Stimulated activated CD4-positive, alpha-beta T cell treated with anti-CD3 and anti-CD28 coated beads, Interleukin-2, amount 100 ng/mL, for 4 hours (primary cell): ENCODE data around the gene MED1.
A peak's percentile ranks its signal among the peaks of the same experiment; 100 is the strongest.
"Not testable (repeated sequence)": the region's sequence is repeated elsewhere in the genome, so short reads cannot be mapped to it uniquely, and the experiment has no call there.

ENCODE experiments used
- DNase-seq: peaks from one replicate; pipeline ENCODE4 v3.0.0-alpha.2; 2020; ENCODE audit warnings: low read depth

MED1 gene, protein sequence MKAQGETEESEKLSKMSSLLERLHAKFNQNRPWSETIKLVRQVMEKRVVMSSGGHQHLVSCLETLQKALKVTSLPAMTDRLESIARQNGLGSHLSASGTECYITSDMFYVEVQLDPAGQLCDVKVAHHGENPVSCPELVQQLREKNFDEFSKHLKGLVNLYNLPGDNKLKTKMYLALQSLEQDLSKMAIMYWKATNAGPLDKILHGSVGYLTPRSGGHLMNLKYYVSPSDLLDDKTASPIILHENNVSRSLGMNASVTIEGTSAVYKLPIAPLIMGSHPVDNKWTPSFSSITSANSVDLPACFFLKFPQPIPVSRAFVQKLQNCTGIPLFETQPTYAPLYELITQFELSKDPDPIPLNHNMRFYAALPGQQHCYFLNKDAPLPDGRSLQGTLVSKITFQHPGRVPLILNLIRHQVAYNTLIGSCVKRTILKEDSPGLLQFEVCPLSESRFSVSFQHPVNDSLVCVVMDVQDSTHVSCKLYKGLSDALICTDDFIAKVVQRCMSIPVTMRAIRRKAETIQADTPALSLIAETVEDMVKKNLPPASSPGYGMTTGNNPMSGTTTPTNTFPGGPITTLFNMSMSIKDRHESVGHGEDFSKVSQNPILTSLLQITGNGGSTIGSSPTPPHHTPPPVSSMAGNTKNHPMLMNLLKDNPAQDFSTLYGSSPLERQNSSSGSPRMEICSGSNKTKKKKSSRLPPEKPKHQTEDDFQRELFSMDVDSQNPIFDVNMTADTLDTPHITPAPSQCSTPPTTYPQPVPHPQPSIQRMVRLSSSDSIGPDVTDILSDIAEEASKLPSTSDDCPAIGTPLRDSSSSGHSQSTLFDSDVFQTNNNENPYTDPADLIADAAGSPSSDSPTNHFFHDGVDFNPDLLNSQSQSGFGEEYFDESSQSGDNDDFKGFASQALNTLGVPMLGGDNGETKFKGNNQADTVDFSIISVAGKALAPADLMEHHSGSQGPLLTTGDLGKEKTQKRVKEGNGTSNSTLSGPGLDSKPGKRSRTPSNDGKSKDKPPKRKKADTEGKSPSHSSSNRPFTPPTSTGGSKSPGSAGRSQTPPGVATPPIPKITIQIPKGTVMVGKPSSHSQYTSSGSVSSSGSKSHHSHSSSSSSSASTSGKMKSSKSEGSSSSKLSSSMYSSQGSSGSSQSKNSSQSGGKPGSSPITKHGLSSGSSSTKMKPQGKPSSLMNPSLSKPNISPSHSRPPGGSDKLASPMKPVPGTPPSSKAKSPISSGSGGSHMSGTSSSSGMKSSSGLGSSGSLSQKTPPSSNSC (N-terminal part only)

DNA sequence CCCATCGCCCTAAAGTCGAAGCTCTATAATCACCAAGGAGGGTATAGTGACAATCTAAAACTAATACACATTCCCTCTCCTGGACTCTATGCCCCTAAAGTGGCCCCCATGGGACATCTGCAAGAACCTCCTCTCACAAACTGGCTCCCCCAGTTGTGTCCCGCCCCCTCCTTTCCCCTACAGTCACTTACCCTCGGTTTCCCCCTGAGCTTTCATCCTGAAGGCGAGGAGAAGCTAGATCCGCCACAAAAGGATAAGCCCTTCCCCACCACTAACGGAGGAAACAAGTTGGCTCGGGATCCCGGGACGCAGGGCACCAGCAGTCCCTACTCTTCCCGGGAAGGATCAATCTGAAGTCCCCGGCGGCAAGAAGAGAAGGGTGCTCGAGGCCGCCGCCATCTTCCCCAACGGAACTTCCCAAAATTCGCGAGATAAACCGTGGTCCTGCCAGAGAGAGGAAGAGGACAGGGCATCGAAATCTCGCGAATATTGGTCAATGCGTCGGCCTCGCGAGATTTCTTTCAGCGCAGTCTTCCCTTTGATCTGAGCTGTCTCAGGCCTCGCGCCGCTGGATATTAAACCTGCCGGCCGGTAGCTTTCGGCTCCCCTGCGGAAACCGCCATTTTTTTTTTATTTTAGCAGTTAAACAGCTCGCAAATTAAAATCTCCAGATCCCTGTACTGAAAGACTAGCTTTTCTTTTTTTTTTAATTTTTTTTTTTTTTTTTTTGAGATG is at the start of gene MED1:
TSS of gene MED1 (minus strand) at position 417 of the 735 bp plus-strand sequence. CDS start at position 216, 201 bp downstream.
- peak; percentile 87 for DNase-seq

DNA sequence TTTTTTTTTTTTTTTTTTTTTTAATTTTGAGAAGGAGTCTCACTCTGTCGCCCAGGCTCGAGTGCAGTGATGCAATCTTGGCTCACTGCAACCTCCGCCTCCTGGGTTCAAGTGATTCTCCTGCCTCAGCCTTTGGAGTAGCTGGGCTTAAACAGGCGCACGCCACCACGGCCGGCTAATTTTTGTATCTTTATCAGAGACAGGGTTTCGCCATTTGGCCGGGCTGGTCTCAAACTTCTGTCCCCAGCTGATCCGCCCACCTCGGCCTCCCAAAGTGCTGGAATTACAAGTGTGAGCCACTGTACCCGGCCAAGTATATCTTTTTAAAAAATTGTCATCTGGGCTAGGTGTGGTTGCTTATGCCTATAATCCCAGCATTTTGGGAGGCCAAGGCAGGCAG is 45.9 kb upstream of the MED1 start:
- not testable (repeated sequence) for DNase-seq

DNA sequence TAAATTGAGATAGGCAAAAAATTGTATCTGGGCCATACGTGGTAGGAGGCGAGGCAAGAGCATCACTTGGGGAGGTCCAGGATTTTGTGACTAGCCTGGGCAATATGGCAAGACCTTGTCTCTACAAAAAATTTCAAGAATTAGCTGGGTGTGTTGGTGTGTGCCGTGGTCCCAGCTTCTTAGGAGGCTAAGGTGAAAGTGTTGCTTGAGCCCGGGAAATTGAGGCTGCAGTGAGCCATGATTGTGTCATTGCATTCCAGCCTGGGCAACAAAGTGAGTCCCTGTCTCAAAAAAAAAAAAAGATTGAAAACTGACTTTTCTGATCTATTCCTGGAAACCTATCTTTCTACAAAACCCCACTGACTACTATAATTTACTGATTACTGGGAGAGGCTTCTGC is 36.9 kb upstream of the MED1 start:
- no peak for DNase-seq

DNA sequence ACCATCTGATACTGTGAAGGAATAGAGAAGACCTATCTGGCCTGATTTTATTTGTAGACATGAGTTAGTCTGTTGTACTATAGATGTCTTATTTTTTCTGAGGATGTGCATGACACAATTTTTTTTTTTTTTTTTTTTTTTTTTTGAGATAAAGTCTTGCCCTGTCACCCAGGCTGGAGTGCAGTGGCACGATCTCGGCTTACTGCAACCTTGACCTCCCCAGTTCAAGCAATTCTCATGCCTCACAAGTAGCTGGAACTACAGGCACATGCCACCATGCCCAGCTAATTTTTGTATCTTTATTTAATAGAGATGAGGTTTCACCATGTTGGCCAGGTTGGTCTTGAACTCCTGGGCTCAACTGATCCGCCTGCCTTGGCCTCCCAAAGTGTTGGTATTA is 36.4 kb upstream of the MED1 start:
- DNase-seq, result not testable (repeated sequence)

DNA sequence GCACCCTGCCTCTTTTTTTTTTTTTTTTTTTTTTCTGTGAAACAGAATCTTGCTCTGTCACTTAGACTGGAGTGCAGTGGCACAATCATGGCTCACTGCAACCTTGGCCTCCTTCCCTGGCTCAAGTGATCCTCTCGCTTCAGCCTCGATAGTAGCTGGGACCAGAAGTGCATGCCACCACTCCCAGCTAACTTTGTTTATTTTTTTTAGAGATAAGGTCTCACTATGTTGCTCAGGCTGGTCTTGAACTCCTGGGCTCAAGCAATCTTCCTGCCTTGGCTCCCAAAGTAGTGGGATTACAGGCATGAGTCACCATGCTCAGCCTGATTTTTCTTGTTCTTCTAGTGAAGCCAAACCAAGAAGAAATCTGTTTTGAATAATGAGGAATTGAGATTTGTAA is 35.2 kb upstream of the MED1 start:
- no peak for DNase-seq

DNA sequence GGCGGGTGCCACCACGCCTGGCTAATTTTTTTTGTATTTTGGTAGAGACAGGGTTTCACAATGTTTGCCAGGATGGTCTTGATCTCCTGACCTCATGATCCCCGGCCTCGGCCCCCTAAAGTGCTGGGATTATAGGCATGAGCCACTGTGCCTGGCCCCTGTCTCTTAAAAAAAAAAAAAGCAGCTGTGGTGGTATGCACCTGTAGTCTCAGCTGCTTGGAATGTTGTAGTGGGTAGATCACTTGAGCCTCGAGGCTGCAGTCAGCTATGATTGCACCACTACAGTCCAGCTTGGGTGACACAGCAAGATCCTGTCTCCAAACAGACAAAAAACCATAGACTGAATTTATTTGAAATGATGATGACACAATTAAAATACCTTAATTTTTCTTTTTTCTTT is 34.5 kb upstream of the MED1 start:
- DNase-seq, result no peak

DNA sequence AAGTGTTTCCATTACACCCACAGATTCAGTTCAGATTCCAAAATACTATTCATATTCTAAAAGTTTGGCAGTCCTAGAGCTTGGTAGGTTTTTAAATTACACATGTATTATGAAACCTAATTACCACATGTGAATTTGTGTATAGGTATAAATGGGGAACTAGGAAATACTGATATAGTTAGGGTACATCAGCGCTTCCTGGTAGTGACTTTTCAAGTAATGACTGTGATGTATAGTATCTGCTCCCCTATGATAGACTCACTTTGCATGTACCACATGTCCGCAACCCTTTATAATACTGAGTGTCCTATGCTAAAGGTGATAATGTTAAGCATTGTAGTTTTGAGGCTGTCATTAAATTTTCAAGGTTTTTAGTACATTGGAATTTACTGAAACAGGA is 33.1 kb upstream of the MED1 start:
- no peak for DNase-seq

DNA sequence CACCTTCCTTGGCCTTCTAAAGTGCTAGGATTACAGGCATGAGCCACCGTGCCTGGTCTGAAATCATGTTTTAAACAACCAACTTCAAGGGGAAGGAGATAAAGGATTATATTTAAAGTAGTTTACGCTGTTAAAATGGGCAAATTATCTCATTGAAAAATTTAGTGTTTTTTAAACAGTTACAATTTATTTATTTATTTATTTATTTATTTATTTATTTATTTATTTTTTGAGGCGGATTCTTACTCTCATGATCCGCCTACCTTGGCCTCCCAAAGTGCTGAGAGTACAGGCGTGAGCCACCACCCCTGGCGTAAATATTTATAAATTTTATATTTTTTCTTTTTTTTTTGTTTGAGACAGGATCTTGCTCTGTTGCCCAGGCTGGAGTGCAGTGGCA is 32.4 kb upstream of the MED1 start:
- no peak for DNase-seq

DNA sequence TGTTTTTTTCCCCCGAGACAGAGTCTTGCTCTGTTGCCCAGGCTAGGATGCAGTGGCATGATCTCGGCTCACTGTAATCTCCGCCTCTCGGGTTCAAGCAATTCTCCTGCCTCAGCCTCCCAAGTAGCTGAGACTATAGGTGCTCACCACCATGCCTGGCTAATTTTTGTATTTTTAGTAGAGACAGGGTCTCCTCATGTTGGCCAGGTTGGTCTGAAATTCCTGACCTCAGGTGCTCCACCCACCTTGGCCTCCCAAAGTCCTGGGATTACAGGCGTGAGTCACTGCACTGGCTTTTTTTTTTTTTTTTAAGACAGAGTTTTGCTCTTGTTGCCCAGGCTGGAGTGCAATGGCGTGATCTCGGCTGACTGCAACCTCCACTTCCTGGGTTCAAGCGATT is 28.6 kb upstream of the MED1 start:
- not testable (repeated sequence) for DNase-seq

DNA sequence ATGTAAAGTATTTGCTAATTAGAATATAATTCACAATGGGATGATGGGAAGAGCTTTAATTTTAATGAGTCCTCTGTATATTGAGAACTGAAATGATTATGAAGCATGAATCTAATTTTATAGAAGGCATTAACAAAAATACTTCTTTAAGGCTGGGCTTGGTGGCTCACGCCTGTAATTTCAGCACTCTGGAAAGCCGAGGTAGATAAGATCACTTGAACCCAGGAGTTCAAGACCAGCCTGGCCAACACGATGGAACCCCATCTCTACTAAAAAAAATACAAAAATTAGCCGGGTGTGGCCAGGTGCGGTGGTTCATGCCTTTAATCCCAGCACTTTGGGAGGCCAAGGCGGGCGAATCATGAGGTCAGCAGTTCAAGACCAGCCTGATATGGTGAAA is 22.2 kb upstream of the MED1 start:
- no peak for DNase-seq

DNA sequence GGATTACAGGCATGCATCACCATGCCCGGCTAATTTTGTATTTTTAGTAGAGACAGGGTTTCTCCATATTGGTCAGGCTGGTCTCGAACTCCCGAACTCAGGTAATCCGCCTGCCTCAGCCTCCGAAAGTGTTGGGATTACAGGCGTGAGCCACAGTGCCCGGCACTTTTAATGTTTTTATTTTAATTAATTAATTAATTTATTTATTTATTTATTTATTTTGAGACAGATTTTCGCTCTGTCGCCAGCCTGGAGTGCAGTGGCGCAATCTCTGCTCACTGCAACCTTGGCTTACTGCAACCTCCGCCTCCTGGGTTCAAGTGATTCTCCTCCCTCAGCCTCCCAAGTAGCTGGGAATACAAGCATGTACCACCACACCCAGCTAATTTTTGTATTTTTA is 17.5 kb upstream of the MED1 start:
- not testable (repeated sequence) for DNase-seq

DNA sequence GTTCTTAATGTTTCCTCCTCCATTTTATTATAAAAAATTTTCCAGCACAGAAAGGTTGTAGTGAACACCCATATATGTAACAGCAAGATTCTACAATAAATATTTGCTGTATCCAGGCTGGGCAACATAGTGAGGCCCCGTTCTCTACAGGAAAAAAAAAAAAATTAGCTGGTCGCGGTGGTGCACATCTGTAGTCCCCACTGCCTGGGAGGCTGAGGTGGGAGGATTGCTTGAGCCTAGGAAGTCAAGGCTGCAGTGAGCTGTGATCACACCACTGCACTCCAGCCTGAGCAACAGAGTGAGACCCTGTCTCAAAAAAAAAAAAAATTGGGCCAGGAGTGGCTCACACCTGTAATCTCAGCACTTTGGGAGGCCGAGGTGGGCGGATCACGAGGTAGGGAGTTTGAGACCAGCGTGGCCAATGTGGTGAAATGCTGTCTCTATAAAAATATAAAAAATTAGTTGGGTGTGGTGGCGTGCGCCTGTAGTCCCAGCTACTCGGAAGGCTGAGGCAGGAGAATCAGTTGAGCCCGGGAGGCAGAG is 13.6 kb upstream of the MED1 start:
- not testable (repeated sequence) for DNase-seq

DNA sequence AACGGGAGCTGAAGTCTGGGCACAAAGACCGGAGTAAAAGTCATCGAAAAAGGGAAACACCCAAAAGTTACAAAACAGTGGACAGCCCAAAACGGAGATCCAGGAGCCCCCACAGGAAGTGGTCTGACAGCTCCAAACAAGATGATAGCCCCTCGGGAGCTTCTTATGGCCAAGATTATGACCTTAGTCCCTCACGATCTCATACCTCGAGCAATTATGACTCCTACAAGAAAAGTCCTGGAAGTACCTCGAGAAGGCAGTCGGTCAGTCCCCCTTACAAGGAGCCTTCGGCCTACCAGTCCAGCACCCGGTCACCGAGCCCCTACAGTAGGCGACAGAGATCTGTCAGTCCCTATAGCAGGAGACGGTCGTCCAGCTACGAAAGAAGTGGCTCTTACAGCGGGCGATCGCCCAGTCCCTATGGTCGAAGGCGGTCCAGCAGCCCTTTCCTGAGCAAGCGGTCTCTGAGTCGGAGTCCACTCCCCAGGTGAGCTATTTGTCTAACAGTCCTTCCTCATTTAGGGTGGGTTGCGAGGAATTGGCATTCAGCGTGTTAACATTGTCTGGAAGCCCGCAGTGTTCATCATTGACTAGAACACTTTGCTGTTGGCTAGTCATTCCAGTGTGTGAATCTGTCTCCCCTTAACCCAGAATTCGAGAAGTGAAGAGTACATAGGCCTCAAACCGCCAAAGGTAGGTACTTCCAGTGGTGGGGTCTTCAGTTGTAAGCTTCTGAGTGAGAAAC is 11.7 kb upstream of the MED1 start:
- no peak for DNase-seq

DNA sequence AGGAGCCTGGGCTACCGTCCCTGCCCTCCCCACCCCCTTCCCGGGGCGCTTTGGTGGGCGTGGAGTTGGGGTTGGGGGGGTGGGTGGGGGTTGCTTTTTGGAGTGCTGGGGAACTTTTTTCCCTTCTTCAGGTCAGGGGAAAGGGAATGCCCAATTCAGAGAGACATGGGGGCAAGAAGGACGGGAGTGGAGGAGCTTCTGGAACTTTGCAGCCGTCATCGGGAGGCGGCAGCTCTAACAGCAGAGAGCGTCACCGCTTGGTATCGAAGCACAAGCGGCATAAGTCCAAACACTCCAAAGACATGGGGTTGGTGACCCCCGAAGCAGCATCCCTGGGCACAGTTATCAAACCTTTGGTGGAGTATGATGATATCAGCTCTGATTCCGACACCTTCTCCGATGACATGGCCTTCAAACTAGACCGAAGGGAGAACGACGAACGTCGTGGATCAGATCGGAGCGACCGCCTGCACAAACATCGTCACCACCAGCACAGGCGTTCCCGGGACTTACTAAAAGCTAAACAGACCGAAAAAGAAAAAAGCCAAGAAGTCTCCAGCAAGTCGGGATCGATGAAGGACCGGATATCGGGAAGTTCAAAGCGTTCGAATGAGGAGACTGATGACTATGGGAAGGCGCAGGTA is 11.0 kb upstream of the MED1 start:
- DNase-seq, result peak; percentile 70

DNA sequence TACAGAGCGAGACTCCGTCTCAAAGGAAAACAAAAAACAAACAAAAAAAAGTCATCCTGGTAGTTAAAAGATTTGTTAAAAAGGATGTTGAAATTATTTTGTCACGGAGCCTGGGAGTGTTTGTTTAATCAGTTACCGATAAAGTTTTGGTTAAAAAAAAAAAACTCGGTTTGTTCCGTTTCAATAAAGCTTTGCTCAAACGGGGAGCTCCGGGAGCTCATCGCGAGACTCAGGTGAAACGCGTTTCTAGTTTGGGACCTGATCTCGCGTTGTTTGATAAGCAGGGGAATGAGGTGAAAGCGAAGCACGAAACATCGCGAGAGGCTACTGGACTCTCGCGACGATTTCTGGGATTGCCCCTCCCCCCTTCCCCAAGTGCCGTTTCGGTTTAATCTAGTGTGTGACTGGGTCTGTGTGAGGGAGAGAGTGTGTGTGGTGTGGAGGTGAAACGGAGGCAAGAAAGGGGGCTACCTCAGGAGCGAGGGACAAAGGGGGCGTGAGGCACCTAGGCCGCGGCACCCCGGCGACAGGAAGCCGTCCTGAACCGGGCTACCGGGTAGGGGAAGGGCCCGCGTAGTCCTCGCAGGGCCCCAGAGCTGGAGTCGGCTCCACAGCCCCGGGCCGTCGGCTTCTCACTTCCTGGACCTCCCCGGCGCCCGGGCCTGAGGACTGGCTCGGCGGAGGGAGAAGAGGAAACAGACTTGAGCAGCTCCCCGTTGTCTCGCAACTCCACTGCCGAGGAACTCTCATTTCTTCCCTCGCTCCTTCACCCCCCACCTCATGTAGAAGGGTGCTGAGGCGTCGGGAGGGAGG is 10.3 kb upstream of the MED1 start, which contains the start of gene CDK12:
TSS of gene CDK12 (plus strand) at position 374 of the 813 bp plus-strand sequence. CDS start 586 bp downstream, outside the sequence.
- peak; percentile 94 for DNase-seq

DNA sequence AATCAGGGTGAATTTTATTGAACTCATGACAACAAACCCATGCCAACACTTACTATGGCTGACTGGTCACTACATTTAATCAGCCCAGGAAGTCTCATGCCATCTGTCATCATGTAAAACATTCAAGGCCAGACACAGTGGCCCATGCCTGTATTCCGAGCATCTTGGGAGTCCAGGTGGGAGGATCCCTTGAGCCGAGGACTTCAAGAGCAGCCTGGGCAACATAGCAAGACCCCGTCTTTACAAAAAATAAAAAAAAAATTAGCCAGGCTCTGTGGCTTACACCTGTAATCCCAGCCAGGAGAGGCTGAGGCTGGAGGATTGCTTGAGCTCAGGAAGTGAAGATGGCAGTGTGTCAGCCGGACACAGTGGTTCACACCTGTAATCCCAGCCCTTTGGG is 4.9 kb upstream of the MED1 start:
- DNase-seq, result no peak

DNA sequence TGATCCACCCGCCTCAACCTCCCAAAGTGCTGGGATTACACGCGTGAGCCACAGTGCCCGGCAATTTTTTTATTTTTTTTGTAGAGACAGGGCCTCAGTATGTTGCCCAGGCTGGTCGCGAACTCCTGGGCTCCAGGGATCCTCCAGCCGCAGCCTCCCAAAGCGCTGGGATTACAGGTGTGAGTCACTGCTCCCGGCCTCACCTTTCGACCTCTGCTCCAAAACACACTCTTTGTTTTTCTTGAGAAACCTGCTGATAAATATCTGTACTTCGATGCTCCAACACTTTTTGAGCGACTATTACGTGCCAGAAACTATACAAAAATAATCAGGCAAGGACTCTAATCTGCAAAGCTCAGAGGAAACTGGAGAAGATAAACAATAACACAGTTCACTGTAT is 1.0 kb downstream of the MED1 start:
- DNase-seq, result no peak

DNA sequence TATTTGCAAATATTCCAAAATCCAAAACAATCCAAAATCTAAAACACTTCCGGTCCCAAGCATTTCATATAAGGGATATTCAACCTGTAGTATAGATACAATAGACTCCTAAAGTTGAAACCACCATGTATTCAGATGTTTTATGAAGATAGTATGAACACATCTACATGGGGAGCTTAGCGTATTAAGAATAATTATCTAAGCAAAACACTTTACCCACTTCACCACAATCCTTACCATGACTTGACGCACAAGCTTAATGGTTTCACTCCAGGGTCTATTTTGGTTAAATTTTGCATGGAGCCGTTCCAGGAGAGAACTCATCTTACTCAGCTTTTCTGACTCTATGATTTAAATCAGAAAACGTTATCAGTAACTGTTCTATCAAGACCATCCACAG is 3.5 kb downstream of the MED1 start:
- DNase-seq, result no peak

DNA sequence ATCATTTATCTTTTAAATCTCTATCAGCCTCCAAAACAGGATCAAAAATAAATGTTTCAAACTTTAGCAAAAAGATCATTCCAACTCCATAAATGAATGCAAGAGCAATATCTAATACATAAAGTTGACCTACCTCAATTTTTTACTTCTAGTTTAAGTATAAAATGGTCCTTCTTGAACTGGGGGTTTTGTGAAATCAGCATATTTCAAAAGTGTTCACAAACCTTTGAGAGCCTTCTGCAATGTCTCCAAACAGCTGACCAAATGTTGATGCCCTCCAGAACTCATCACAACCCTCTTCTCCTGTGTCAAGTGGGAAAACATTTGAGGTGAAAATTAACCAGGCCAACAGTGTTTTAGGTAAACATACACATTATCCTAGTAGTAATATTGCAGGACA is 7.7 kb downstream of the MED1 start:
- no peak for DNase-seq
